ENCODE measurements around the gene XPNPEP1. TPM values are rescaled to one million over a fixed set of nuclear protein-coding genes. Genes with fewer than 3 reads are reported as not detected.

The XPNPEP1 gene
- total RNA-seq, result 180 TPM

DNA sequence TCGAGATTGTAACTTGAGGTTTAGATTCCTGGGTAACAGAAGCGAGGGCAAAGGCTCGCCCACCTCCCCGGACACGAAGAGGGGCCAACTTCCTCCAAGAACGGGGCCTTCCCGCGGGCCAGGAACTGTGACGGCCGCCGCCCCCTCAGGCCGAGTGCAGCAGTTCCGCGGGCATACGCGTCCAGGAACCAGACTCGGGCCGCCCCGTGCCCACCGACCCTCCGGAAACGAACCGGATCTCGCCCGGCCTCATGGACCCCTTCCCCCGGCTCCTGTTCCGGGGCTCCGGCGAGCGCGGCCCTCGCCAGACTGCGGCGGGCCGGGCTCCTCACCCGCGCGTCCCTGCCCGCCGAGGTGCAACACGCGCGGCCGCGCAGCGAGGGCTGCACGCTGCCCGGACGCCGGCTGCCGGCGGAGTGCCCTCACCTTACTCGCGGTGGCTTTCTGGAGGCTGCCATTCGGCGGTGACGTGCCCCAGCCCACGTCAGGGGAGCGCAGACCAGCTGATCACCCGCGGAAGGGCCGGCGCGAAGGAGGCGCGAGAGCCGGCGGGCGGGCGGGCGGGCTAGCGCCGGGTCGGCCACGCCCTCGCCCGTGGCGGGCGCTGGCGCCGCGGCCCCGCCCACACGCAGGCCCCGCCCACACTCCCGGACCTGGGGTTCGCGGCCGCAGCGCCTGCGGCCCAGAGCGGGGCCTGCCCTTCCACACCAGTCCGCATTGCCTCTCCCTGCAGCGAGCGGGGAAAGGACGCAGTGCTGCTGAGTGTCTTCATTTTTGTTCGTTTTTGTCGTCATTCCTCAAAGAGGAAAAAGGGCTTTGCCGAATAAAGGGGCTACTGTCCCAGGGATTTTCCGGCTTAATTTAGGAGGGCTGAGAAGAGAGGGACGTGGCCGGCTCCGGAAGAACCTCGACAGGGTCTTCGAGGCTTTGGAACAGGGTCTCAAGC, at the start of gene XPNPEP1:
Gene XPNPEP1, minus strand, starts transcription at position 536 of the 946 bp plus-strand sequence. Its CDS starts 78 bp downstream, at position 458.
- peak; percentile 63 to 87 (median 85) for DNase-seq (ENCODE audit: low read depth in 2 of 3, low spot score in 2 of 3)

DNA sequence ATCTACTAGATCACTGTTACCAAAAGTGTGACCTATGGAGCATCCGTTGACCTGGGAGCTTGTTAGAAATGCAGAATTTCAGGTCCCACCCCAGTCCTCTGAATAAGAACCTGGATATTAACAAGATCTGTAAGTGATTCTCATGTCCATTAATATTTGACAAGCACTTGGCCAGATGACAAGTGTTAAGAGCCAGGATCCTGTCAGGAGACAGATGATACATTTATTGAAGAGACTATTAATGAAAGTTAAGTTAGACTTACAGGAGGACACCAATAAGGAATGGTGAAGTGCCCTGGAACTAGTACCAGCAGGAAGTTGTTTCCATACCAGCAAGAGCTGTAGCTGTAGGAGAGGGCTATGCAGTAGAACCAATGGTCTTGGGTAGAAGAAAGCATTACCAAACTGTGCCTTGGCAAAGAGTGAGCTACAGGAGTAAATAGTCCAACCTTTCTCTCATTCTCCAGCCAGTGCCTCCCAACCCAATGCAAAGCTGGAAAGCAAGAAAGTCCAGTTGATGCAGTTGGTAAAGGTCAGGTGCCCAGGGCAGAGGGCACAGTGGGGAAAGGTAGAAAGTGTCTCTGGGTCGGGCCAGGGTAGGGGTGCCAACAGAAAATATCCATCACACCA, 49.2 kb upstream of the XPNPEP1 start:
- DNase-seq (ENCODE audit: low read depth in 2 of 3, low spot score in 2 of 3), result no peak

DNA sequence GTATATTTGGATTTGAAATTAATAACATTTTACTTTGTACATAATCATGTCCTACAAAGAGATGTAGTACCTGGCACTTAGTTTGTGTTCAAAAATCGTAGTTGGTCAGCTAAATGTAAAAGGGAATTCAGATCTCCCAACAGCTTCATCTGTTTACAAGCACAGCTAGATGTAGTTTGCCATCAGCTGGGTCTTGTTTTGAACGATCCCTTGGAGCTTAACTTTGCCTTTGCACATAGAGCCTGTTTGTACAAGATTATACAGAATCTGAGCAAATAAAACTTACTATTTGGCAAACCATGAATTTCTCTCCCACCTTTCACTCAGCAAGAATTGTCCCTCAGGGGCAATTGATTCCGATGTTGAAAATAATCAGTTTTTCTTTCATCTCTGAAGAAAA, 48.3 kb upstream of the XPNPEP1 start:
- DNase-seq (ENCODE audit: low read depth in 2 of 3, low spot score in 2 of 3), result no peak

DNA sequence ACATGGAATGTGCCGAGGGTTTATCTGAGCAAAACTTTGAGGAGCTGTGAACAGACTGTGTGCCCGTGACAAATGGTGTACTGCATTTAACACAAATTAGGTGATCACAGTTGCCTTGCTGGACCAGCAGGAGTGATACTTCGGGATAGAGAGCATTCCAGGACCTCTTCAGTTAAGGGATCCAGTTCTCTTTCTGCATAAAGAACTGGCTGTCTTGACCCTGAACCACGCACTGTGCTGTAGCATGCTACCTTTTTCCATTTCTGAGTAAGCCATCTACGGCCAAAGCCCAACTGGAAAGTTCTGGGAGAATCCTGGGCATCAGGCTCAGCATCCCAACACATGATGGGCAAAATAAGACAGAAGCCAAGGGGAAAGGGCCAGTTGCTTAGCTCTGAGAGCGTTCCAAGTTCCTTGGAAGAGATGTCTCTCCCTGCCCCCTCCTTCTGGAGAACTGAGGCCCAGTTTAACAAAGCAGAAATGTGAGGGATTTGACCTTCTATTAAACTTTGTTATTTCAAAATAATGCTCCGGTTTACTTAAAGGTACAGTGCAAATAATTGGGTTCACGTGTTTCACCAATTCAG, 46.5 kb upstream of the XPNPEP1 start:
- no peak for DNase-seq (ENCODE audit: low read depth in 2 of 3, low spot score in 2 of 3)

DNA sequence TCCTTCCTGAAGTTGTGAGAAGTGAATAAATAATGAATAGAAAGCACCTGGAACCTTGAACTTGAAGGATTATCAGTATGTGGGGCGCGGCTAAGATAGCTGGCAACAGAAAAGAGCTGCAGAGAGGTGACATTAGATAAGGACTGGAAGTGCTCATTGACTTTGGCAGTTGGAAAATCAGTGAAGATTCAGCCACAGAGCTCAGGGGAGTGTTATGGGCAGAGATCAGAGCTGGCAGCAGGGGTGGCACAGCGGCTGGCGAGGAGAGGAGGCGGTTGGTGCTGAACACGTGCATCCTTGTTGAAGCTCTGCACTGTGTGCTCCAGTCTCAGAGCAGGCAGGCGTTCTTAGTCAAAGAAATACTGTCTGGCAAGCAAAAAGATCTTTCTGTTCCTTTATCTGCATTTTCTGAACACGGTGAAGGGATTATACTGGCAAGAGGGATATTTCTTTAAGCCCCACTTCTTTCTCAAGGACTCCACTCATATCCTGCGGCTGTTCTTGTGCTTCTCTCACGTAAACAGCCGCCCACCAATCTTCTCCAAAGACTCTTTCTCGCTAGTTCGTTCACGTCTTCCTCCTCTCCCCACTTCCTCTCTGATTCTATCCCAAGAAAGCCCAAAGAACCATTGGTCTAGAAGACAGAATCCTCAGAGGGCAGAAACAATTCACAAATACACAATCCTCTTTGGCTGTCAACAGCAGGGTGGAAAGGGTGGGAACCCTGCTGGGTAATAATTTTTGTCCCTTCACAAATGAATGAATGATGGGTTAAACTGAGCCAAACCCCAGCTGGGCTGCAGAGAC, 45.8 kb upstream of the XPNPEP1 start:
- DNase-seq (ENCODE audit: low read depth in 2 of 3, low spot score in 2 of 3), result no peak

DNA sequence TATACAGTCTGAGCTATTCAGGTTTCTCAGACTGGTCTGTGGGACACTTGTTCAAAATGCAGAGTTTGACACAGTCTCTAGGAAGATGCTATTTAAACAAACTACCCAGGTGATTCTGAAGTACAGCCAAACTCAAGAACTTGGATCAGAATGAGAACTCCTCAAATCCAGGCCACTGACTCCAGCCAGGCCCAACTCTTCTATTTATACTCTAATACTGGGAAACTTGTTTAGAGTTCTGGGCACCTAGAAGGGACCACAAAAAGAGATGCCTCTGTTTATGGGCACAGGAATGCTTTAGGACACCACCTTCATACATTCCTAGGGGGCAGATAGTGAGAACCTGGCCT, 44.4 kb upstream of the XPNPEP1 start:
- no peak for DNase-seq (ENCODE audit: low read depth in 2 of 3, low spot score in 2 of 3)

DNA sequence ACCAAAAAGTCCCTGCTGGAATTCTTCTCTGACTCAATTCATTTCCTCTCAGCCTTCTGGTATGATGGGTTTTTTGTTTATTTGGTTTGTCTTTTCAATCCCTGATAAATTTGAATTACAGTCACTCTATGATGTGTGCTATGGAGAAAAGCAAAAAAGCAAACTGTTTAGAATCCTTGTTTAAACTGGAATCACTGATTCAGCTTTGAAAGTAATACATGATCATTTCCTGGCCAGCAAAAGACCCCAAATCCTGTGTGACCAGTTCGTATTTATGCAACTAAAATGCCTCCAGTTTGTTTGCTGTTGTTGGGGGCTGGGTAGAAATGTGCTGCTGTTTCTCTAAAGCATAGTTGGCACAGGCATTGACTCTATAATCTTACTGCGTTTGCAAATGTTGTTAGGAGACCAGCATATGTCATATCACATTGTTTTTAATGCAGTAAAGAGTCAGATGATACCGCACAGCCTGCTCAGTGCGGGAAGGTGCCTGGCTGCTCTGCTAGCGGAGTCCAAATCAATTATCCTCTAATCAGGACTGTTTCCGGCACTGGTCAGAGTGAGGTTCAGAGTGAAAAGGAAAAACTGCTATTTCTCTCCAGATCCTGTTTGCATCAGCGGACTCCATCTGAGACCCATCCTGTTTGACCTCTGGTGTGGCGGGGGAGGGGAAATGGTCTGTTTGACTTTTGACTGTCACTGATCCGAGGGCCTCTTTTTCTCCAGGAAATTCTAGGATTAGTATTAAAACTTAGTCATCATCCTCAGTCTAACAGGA, 43.8 kb upstream of the XPNPEP1 start:
- no peak for DNase-seq (ENCODE audit: low read depth in 2 of 3, low spot score in 2 of 3)

DNA sequence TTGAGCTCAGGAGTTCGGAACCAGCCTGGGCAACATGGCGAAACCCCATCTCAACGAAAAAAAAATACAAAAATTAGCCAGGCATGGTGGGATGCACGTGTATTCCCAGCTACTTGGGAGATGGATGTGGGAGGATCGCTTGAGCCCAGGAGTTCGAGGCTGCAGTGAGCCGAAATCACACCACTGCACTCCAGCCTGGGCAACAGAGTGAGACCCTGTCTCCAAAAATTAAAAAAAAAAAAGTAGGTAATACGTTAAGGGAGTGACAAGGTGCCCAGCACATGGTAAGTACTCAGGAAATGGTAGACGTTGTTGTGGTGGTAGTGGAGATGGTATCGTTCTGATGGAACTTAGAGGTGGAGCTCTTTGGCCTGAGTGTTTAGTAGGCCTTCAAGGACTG, 41.0 kb upstream of the XPNPEP1 start:
- no peak for DNase-seq (ENCODE audit: low read depth in 2 of 3, low spot score in 2 of 3)

DNA sequence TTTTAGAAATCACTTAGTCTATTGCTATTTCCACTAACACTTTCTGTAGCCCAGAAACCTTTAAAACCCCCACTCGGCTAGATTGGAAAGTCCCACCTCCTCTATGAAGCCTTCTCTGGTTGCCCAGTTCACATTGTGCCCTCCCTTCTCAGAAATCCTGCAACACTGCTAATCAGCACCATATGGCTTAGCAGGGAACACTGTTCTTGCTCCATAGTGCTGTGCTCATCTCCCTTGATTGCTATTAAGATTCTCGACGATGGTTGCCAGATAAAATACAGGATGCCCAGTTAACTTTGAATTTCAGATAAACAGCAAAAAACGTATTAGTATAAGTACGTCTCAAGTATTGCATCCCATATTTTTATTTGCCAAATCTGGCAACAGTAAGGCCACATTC, 40.1 kb upstream of the XPNPEP1 start:
- DNase-seq (ENCODE audit: low read depth in 2 of 3, low spot score in 2 of 3), result no peak

DNA sequence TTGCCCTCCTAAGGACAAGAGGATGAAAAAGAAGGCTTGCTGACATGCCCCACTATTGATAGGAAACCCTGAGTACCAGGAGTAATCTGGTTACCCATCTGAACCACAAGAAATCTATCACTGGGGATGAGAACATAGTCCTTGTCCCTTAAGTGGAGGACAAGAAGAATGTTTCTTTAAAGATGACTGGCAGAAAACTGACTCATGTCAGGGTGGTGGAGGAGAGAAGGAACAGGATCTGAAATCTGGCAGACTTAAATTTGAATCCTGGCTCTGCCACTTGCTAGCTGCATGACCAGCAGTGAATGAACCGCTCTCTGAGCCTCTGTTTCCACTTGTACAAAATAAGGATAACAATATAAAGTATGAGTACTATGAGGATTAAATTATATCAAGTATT, 38.9 kb upstream of the XPNPEP1 start:
- no peak for DNase-seq (ENCODE audit: low read depth in 2 of 3, low spot score in 2 of 3)

DNA sequence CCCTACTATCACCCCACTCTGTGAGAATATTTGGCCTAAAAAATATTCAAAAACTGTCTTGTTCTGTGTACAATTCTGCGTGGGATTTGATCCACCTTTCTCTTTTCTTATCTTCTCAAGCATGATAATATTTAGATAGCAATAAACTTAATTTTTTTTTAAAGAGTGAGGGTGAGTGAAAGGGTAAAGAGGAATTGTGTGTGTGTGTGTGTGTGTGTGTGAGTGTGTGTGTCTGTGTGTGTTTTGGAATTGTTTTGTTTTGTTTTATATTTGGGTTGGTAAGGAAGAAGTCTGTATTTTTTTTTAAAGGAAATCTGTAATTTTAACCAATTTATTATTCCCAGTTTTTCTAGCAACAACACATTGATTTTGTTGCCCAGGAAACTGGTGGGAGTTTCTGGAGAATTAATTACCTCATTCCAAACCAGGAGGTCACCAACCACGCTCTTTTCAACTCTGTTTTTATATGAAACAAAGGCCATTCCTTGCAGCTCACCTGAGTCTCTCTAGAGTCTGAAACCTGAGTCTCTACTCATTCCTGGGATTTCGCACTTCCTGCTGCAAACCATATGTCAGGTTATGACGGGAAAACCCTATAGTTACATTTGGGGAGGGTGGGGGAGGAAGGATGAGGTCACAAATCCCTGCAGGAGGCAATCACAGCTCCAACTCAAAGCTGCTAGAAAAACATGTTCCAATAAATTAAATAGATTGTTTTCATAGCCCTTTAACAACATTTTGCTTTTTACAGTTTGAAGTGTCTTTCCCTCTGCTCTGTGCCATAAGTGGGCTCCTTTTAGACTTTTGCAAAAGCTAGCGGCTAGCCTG, 38.1 kb upstream of the XPNPEP1 start:
- DNase-seq (ENCODE audit: low read depth in 2 of 3, low spot score in 2 of 3), result no peak

DNA sequence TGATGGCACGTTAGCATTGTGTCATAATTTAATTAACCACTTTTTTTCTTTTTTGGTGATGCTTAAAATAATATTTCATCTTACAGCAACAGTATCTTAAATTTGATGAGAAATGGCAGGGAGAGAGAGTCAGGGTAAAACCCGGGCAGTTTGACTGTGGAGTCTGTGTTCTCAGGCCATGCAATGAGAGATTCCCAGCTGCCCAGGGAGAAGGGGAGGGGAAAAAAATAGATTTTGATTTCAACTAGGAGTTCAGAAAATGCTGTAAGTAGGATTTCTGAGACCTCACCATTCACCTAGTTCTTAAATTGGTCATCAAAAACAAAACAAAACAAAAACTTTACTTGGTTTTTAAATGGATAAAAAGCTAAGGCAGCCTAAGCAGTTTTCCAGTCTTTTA, 37.4 kb upstream of the XPNPEP1 start:
- DNase-seq (ENCODE audit: low read depth in 2 of 3, low spot score in 2 of 3), result no peak

DNA sequence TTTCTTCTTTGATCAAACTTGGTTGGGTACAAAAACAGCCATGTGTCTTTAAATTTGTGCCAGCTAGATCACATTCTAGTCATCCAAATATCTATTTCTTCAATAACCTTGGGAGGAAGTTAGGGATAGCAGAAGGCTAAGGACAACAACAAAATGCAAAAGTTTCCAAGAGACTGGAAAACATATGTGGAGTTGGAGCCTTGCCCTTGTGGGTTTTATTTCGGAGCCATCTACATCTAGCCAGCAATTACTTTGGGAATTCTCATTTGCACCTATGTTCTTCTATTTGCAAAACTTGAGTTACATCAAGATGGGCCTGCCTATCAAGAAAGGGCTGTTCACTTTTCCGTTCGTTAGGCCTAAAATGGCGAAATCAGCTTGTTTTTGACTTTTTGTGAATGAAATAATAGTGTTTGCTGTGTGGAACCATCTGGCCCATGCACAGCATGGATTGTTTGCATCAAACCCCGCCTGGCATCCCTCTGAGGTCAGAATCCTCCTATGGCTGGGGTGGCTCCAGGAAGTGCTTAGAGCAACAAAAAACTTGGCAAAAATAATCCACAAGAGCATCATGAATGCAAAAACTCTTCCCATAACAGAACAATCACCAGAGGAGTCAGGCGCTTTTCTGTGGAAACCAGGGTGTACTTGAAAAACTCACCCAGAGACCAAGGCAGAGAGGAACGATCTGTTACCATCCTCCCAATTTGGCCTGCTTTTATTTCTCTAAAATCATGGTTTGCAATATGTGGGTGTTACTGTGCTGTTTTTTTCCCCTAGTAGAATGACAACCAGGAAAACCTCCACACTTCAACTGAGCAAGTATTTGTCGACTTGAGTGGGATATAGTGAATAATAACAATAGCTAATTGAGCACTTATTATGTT, 36.2 kb upstream of the XPNPEP1 start:
- no peak for DNase-seq (ENCODE audit: low read depth in 2 of 3, low spot score in 2 of 3)

DNA sequence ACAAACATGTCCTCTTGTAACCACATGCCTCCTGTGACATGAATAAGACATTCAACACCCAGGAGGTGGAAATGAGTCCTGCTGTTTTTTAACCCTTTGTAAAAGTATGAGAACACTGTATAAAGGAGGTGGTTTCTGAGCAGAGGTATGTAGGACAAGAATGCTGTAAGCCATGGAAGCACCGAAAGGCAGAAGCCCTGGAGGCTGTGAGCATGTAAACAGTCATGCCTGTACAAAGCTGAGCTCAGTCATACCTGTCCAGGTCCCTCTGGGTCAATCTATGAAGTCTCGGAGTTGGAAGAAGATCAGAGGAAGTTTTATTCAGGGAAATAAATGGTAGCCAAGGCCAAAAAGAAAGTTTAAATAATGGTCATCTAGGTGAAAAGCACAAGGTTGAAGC, 34.7 kb upstream of the XPNPEP1 start:
- no peak for DNase-seq (ENCODE audit: low read depth in 2 of 3, low spot score in 2 of 3)

DNA sequence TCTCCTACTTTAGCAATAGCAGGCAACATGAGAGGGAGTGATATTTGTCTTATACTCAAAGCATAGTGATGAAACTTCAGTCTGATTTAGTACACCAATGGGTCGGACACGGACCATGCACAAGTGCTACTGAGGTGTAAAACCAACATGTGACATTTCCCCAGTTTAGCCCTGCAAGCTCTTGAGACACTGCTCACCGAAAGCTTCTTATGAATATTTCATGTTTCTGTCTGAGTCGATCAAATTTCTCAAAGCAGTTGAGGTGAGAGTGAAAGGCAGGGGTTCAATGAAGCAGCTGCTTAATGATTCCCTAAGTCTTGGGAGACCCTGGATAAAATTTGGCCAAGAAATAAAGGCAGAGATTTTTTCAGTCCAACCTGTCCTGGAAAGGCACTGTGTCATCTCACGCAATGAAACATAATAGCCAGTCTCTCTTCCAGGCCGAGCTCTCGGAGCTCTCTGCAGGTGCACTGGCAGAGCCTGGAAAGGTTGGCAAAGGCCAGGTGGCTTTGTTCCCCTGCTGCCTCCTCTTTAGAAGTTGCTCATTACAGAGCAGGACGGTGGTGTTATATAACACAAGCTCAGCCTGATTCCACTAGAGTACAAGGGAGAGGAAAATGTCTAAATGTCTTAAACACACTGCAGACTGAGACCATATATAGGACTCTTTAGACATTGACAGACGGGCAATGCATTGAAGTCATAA, 33.9 kb upstream of the XPNPEP1 start:
- no peak for DNase-seq (ENCODE audit: low read depth in 2 of 3, low spot score in 2 of 3)

DNA sequence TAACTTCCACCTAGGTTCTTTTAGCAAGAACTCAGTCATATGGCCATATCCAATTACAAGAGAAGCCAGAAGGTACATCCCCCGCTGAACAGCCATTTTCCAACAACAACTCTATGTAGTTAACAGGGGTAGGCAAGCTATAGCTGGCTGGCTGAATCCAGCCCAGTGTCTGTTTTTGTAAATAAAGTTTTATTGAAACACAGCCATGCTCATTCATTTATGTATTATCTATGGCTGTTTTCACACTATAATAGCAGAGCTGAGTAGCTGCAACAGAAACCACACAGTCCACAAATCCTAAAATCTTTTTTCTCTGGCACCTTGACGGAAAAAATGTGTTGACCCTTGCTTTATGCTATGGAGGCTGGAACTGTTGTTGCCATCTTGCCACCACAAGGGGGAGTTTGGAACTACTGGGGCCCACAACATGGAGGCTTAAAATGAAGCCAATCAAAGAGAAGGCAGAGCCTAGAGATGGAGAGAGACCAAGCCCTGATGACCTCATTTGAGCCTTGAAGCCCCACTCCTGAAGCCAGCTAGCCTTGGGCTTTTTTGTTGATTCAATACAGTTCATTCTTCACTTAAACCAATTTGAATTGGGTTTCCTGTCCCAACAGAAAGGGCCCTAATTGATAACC, 33.3 kb upstream of the XPNPEP1 start:
- DNase-seq (ENCODE audit: low read depth in 2 of 3, low spot score in 2 of 3), result peak in 2 of 3 donors; percentile 17 to 34

DNA sequence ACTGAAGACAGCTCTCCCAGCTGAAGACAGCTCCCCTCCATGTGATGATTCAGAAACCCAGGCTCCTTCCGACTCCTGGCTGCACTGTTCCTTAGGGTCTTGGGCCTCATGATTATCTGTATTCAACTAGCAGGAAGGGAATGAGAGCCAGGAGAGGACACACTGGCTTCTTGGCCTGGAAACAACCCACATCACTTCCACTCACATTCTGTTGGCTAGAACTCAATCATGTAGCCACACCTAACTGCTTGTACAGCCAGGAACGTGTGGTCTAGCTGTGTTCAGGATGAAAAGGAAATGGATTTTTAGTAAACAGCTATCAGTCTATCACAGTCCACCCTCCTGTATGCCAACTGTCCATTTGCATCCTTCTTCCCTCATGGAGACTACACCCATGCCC, 30.5 kb upstream of the XPNPEP1 start:
- no peak for DNase-seq (ENCODE audit: low read depth in 2 of 3, low spot score in 2 of 3)
